Activated CD8-positive, alpha-beta memory T cell treated with anti-CD3 and anti-CD28 coated beads for 24 hours (primary cell): ENCODE data around the gene SYNE1.

Experiments
- DNase-seq: peaks from one replicate; pipeline ENCODE4 v3.0.0-alpha.2; 2020

Gene SYNE1

DNA sequence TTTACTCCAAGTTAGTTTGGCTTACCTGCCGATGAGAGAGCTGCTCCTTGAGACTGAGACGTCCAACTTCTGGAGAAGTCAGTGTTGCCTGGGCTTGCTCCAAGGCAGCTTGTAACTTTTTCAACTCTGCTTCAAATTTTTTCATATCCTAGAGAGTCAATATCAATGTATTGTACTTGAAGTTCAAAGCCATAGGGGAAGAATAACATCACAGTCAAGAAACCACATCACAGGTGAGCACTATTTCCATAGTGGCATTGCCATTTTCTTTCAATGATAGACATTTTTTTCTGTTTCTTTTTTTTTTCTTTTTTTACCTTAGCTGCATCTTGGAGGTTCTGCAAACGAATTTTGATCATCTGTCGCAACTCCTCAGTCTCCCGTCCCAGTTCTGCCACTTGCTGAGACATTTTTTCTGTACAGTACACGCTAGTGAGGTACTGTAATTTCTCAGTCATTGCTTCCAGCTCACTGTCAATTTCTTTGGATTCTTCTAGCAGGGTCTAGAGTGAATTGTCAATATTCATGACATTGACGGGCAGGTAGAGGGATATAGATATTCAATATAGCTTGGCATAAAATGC lies 326.7 kb downstream of the SYNE1 start:
- DNase-seq, result no peak

DNA sequence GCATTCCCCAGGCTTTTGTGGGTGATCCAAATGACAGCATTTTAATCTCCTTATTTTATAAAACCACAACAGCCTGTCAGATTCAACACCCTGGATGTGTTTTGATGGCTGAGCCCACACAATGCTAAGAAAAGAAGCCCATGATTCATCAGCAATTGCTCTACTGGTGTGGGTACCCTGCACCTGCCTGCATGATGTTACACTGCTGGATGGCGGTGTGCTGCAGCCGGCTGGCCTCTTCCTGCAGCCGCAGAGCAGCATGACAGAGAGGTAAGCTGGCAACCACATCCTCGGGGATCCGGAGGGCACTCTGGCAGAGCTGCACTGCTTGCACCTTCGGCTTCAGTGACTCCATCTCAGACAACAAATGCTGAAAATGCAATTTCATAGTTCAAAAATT lies 327.5 kb downstream of the SYNE1 start:
- peak; percentile 76 for DNase-seq

DNA sequence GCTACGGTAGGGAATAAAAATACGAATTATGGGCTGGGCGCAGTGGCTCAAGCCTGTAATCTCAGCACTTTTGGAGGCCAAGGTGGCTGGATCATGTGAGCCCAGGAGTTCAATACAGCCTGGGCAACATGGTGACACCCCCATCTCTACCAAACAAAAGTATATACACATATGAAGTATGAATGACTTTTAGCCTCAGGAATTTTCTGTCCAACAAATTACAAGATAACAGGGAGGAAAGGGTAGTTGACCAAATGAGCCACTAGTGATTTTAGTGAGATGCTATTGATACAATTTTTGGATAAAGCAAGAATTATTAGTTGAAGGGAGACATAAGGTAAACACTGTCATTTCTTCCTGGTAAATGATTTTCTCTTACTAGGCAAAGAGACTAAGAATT lies 328.2 kb downstream of the SYNE1 start:
- no peak for DNase-seq

DNA sequence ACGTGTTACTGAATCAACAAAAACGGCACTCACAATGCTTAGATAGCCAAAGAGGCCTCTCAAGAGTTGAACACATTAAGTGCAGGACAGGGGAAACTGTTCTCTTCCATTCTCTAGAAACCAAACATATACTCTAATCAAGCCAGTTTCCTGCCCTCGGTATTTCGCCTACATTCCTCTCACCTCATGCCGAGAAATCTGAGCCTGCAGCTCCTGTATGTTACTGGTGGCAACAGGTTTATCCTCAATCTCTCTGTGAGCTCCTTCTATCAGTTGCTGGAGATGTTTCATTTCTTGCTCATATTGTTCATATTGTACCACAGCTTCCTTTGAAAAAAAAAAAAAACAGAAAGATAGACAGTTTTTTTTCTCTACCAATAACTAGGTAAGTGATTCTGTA lies 328.9 kb downstream of the SYNE1 start:
- no peak for DNase-seq

DNA sequence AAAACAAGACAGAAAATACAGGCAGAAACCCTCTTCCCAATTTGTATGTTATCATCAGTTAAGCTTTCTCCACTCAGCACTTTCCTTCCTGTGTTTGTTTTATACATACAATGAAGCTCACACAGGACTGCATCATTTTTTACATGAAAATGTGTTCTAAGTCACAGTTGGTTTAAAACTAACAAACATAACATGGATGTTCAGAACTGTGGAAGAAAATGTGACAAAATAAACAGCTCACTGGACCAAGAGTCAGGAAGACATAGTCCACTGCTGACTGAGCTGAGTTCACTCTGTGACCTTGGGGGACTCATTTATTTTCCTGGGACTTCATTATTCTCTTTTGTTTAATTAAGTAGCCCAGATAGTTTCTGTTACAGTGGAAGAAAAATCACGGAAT lies 331.5 kb downstream of the SYNE1 start:
- DNase-seq, result no peak

DNA sequence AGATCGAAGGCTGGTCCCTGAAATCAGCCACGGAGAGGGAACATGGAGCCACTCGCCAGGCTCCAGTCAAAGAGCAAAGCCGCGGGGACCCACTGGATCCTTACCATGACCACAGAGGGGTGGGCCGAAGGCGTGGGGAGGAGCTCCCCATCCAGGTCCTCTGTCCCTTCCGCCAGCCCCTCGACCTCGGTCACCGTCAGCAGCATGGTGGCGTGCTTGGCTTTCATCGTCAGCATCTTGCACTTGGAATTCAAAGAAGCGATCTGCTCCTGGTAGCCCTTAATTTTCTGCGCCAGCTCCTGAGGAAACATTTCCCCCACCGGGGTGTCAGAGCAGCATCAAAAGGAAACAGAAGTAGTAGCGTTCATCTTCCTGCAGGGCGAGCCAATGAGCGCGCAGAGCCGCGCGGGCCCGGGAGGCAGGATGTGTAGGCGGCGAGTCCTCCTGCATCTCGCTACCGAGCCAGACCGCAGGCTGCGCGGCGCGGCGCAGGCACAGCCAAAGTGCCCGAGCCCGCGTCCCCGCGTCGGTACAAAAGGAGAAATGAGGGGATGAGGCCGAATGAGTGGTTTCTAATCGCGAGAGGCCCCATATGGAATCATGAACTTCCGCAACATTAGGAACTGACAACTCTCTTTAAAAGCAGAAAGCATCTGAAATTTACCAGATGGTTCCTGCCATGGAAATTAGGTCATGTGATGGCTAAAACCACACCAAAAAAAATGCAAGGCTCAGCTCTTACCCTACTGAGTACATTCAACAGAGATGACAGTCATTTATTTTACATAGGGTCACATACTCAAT lies 335.2 kb downstream of the SYNE1 start:
- peak; percentile 95 for DNase-seq

DNA sequence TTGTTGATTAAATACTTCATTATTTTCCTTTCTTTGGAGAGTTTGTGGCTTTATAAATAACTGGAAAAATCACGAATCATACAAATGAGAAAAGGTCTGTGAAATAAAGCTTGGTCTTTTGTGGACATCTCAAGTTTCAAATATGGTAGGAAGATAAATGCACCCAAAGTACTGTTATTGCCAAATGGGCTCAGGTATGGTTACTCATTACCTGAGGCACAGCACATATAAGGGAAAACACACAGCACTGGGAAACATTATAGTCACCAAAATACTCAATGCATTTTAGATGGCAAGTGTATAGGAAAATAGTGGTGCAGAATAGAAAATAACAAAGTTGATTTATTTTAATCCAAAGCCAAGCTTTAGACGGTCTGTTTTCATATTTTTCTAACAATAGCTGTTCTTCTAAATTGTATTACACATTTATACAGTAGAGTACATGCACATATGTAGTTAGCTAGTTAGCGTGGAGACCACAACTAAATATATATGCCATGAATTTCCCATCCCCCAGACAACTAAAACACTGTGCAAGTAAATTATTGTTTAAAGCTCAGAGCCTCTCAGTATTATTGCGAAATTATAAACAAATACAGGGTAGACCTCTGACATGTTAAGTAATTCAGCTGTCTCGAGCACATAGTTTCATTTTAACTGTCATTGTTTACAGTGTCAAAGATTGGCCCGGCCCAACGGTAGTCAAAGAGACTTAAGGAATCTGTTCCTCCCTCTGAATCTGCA lies 336.0 kb downstream of the SYNE1 start:
- DNase-seq, result no peak

DNA sequence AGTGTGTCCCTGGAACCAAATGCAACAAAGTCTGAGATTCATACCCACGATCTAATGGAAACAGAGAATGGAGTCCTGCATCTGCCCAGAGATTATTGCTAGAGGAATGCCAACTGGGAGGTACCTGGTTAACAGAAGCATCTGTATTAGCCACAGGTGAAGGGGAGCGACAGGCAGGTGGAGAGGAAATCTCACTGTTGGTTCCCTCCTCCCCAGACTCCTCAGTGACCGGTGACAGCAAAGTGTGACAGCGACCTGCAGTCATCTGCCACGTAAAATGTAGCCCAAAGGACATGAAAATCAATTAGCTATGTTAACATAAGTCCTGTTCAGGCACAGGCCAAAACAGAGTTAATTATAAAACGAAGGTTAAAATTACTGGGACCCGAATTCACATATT lies 336.6 kb downstream of the SYNE1 start:
- no peak for DNase-seq

DNA sequence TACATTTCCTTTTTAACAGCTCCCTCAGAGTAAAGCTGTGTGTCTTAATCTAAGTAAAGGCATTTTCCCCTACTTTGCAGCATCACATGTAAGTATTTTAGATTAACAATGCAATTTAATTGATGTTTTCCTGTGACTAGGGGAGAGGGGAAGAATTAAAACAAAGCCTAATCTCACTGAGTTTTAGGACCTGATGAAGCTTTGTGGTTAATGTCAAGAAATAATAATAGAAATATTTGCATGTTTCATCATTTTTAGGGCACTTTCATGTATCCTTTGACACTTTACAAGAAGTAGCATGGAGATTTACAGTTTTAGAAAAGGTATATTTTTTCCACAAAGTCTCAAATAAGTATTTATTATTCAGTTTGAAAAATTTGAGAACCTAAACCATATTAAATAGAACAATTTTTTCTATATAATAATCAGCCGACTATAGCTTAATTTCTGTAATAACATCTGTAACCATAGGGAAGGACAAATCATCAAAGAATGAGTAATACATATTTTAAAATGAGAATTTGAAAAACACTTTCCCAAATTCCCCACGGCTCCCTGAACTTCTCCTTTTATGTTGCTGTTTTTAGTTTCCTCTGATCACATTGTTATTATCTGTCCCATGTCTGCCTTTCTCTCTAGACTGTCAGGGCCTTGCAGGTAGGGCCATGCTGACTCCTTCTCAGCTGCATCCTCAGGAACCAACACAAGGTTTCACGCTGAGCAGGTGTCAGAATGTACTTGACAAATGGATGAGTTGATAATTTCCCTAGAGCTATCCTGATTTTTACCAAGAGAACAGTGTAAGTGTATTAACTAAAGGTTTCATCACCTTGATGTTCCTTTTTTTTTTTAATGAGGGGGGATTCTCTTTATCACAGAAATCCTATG lies 338.1 kb downstream of the SYNE1 start:
- no peak for DNase-seq

DNA sequence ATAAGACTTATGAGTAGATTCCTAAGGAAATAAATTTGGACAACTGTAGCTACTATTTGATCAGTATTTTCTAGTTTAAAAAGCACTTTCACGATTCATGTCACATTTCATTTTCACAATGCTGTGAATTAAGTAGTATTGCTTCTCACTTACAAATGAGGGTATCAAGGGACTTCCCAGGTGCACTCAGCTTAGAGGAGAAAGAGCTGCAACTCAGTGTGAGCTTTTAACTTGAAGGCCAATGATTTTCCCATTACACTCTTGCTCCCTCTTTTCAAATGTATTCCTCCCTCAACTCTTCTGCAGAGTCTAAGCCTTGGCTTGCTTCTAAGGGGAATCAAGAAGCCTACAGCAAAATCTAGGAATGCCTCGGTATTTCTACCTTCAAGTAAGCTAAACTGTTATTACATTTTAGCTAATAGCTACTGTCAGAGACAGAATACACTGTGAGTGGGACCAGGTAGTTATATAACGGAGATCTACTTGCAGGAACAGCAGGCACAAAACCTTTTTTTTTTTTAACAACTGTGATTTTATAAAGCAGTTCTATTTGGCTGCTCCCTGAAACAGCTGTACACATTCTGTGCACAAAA lies 339.0 kb downstream of the SYNE1 start:
- no peak for DNase-seq

DNA sequence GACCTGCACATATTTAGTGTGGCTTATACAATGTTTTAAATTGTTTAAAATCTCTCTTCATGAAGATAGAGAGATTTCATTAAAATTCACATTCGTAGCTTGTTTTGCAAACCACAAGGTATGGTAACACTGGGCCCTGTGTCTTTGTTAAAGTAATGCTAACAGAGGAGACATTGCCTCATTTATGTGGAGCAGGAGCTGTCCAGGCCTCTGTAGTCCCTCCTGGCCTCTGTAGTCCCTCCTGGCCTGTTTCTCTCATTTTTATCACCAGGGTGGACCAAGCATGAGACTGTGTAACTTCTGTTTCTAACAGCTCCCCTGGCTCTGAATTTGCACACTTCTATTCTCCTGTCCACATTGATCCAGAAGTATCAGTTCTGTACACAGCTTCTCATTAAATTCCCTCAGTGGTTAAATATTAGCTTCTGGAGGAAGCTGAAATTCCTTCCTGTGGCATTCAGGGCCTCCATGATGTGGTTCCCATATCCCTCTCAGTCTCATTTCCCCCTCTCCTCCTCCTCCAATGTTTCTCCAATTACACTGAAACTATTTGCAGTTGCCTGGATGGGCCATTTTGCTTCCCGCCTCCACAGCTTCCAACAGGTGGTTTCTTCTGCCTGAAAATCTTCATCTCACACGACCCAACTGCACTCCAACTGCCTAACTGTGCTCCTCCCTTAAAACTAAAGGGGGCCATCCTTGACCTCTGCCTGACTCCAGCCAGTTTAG lies 340.4 kb downstream of the SYNE1 start:
- DNase-seq, result no peak

DNA sequence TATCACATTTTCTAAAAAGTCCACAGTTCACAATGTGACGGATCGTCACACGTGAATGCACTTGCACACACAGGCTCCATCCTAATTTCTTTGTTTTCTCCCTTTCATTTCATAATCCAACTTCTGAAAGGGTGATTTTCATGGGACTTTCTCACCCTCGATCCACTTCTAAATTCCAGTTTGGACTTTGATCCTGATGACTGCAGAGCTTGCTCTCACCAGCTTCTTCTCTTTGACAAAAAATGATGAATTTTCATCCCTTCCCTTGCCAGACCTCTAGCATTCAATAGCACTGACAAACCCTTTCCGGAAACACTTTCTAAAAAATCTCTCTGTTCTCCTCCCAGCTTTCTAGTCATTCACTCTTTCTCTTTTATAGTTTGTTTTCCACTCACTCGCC lies 341.2 kb downstream of the SYNE1 start:
- DNase-seq, result no peak

DNA sequence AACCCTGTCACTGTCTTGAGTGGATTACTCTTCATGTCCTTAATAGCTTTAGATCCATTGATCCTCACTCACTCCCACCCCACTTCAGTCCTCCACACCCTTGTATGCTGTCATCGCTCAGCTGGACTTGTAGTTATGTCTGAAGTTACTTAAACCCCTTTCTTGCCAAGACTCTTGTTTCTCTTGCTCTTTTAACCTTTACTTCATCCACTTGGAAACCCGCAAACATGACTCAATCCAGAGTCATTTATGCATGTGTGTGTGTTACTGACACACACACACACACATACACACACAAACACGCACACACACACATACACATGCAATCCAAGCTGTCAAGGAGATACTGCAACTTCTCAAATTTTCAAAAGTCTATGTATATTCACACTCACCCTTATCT lies 341.8 kb downstream of the SYNE1 start:
- DNase-seq, result no peak

DNA sequence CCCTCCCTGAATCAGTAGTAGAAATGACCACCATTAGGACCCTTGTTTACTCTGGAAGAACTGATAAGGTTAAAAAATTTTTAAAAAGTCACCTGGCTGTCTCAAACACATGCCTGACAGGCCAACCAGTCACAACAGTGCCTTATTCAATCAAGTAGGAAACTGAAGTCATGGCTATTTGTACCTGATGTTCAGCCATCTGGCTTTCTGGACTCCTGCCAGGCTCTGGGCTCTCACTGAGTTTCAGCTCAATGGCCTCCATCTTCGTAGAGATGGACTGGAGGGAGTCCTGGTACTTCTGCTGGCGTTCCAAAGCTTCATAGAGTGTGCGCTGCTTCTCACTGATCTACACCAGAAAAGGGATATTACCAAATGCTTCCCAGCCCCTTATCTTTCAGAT lies 343.8 kb downstream of the SYNE1 start:
- no peak for DNase-seq

DNA sequence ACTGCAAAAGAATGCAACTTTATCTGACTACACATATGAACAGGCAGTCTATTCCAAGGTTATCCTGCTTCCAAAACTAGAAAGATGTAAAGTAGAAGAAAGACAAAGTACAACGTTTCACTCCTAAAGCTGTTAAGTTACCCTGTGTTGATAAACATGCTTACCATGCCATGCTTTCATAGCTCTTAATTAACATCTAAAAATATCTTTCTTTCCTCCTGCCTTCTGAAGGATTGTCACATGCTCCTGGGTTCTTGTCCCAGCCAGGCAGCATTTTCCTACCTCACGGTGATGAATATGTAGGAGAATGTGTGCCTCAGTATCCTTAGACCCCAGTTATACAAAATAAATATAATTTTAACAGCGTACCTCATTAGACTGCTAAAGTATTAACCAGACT lies 344.6 kb downstream of the SYNE1 start:
- no peak for DNase-seq

DNA sequence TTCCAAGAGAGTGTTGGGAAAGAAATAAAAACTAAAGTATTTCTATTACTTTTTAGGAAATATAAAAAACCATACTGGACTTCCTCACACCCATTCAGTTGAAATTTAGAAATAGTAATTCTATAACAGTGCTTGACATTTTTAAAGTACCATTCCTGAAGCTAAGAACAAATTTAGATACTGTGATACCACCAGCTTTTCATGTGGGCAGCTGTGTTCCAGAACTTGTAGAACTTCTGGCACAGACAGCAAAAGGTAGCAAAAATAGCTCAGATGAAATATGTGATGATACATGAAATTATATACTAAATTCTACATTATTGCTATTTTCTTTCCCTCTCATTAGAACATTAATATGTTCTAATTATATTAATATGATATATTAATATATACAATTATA lies 346.5 kb downstream of the SYNE1 start:
- no peak for DNase-seq

DNA sequence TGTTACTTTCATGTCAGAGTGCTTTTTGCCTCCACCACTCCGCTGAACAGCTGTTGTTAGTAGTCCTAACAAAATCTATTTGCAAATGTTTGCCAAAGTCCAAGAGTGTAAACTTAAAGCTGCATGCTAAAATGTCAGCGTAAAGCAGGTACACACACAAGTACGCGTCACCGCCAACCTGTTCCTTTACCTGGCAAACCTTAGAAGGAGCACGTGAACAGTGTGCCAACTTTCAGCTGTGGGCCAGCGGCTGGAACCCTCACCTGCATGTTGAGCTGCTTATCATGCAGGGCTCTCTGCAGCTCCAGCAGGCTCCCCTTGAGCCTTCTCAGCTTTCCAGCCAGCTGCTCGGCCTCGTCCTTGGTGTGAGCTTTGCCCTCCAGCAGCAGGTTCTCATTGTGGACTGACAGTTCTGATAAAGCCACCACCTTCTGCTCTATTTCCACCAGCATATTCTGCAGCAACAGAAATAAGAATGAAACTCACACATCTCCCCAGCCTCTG lies 359.3 kb downstream of the SYNE1 start:
- DNase-seq, result no peak

DNA sequence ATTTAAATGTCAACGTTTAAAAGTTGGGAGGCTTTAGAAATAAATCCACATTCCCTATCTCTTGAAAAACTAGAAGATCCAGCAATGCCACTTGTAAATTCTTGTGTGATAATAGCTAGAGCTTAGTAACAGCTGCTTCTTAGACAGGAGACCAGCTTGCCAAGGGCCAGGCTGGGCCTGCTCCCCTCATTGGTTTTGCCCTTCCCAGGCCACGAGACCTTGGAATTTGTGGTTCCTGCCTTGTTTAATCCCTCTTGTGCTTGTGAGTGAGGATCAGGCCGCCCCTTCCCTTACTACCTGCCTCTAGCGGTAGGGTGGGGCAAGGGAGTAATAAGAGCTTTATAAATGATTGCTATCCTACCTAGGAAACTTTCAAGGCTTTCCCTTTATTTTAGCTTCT lies 363.5 kb downstream of the SYNE1 start:
- no peak for DNase-seq

DNA sequence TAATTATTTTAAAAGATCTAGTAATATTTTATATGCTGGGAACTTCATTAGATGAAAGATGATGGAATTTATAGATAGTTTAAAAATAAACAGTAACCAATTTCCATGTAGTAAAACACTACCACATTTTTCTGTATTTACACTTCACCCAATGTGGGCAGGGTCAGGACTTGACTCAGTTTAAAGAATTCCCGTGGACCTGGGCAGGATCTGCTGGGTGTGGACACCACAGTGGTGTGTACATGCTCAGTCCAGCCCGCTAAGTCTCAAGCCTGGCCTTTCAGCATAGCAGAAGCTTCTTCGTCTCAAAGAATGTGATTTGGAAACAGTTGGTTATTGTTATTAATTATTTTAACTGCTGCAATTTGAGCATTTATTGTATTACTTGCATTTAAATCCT lies 364.2 kb downstream of the SYNE1 start:
- DNase-seq, result no peak

DNA sequence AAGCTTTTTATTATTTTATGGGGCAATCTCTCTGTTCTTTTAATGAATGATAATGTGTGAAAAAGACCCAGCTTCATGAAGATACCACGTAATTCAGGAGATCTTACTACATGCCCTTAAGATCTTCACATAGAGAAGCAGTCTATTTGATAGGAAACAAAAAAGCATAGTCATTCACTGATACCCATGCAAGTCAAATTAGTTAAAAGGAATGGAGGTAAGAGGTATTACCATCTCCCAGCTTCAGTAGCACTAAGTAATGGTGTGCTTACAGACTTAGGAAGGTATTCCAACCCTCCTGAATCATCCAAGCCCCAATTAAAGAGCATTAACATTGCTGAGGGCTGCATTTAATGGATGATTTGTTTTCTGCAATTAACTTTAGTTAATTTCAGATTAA lies 364.7 kb downstream of the SYNE1 start:
- no peak for DNase-seq

DNA sequence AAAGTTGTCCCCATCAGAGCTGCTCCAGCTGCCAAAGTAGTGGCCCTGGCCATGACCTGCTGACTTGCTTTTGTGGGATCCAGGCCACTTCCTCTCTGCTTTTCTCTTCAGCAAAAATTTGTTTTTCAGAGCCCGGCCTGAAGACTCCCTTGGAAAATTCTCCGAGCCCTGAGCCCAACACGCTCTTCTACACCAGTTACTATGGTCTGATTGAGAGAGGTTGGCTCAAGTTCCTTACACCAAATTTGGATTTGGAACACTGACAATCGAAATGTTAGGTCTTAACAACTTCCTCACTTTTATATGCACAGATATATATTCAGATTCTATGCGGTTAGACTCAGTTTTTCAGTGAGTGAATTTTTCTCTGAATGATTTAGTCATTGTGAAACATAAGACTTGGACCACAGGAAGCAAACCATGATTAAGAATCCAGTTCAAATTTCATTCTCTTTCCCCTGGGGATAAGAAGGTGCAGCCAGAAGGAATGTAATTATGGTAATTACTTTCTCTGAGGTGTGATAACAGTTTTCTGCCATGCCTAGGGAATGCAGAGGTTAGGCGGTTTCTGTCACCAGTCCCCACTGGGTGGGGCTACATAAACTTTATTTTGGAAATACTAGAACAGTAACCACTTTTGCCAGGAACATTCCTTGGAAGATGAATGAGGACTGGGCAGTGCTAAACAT lies 365.2 kb downstream of the SYNE1 start:
- no peak for DNase-seq
